HG02610 (cell line): Measurements from ENCODE around the gene ZNF709.
"Not testable (repeated sequence)": the region's sequence is repeated elsewhere in the genome, so short reads cannot be mapped to it uniquely, and the experiment has no call there.

Source experiments
- ATAC-seq: cut with Tn5 transposase; IDR thresholded peaks from one replicate; pipeline ENCODE4 v1.9.1; 2021; ENCODE audit warnings: mild to moderate bottlenecking, moderate library complexity; ENCODE audit not compliant: unreplicated experiment

Gene ZNF709

GRCh38 chr19:12453495-12453894, 31.1 kb downstream of the ZNF709 start:
- no peak for ATAC-seq

GRCh38 chr19:12450844-12451243, 33.8 kb downstream of the ZNF709 start:
- no peak for ATAC-seq

- no peak for ATAC-seq
Measured at GRCh38 chr19:12448808-12449207, 35.8 kb downstream of the ZNF709 start.

- ATAC-seq = peak; percentile 95
Measured at GRCh38 chr19:12440541-12441316, 43.9 kb downstream of the ZNF709 start, which contains the start of gene ZNF443. TSS of gene ZNF443 (minus strand) at chr19:12441021. CDS start at chr19:12440914, 107 bp downstream.

GRCh38 chr19:12439686-12440540, 44.7 kb downstream of the ZNF709 start:
- ATAC-seq = not testable (repeated sequence)

- ATAC-seq = not testable (repeated sequence)
Measured at GRCh38 chr19:12430726-12431299, 53.8 kb downstream of the ZNF709 start.

- ATAC-seq = no peak
Measured at GRCh38 chr19:12425888-12426274, 58.7 kb downstream of the ZNF709 start.

- no peak for ATAC-seq
Measured at GRCh38 chr19:12425236-12425887, 59.3 kb downstream of the ZNF709 start.

GRCh38 chr19:12417273-12417672, 67.3 kb downstream of the ZNF709 start:
- not testable (repeated sequence) for ATAC-seq

- ATAC-seq = no peak
Measured at GRCh38 chr19:12411893-12412292, 72.7 kb downstream of the ZNF709 start.
